B cell (primary cell): Measurements from ENCODE around the gene CDCA7L.

Source experiments
- EZH2 ChIP-seq: IDR thresholded peaks from 2 replicates; pipeline ENCODE4 v1.6.1; 2012; ENCODE audit warnings: borderline replicate concordance, low read depth, mild to moderate bottlenecking, moderate library complexity, low read length; ENCODE audit not compliant: insufficient read depth, poor library complexity, severe bottlenecking
- TF ChIP-seq, protein P1 (sequence below): fragments of 200-600 bp; IDR thresholded peaks from one replicate; pipeline ENCODE4 v1.8.0; 2022; ENCODE audit warnings: antibody characterized with exemption, mild to moderate bottlenecking

DNA sequence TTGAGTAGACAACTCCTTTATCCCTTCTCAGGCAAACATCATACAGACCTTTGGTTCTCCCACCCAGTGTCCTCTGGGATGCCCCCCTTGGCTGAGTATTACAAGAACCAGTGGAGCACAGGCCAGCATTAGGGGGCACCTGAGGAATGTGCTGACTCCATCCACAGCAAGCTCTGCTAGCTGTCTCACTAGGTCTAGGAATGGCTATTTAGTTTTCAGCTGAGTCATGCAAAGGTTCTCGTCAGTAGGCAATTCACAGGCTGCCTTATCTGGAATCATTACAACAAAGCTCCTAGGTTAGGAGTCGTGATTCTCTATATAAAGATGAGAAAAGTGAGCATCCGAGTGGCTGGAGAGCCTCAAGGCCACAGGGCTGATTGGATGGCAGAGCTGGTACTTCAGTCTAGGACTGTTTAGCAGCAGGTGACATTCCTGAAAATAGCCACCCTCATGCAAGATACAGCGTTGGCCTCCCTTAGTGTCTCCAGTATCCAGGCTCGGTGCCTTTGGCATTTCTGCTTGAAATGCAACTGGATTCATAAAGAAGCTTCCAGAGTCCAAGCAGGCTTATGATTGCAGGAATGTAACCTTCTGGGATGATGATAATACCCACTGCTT, 75.8 kb downstream of the CDCA7L start:
- TF ChIP-seq, protein P1, sequence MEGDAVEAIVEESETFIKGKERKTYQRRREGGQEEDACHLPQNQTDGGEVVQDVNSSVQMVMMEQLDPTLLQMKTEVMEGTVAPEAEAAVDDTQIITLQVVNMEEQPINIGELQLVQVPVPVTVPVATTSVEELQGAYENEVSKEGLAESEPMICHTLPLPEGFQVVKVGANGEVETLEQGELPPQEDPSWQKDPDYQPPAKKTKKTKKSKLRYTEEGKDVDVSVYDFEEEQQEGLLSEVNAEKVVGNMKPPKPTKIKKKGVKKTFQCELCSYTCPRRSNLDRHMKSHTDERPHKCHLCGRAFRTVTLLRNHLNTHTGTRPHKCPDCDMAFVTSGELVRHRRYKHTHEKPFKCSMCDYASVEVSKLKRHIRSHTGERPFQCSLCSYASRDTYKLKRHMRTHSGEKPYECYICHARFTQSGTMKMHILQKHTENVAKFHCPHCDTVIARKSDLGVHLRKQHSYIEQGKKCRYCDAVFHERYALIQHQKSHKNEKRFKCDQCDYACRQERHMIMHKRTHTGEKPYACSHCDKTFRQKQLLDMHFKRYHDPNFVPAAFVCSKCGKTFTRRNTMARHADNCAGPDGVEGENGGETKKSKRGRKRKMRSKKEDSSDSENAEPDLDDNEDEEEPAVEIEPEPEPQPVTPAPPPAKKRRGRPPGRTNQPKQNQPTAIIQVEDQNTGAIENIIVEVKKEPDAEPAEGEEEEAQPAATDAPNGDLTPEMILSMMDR = no peak
- TF ChIP-seq EZH2 = no peak
